Loucy (cell line): Measurements from ENCODE around the gene ESR2.

Source experiments
- CTCF ChIP-seq: fragments of 200-600 bp; sonication (generic); conservative IDR thresholded peaks from 2 replicates; pipeline ENCODE4 v1.5.1; 2014; ENCODE audit warnings: mild to moderate bottlenecking, antibody characterized with exemption, low read length
- EZH2phosphoT487 ChIP-seq: fragments of 200-600 bp; IDR thresholded peaks from 2 replicates; pipeline ENCODE4 v1.6.1; 2018; ENCODE audit warnings: antibody characterized with exemption, mild to moderate bottlenecking, moderate library complexity, borderline replicate concordance

DNA sequence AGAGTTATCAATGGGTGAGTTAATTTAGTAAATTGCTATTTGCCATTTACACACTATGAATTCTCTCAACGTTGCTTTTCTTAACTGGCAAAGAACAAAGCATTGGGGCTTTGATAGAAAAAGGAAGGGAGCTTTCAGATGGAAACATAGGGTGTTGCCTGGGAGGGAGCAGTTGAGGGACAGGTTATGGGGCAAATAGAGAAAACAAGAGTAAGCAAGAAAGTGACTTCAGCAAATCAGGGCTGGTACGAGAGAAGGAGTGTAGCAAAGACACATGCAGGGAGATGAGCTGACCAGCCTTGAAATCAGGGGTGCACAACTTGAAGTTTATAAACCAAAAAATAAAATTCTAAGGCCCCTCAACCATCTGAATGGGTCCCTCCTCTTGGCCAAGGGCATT is 15.7 kb downstream of the ESR2 start:
- no peak for TF ChIP-seq CTCF
- no peak for TF ChIP-seq EZH2phosphoT487
